Common myeloid progenitor, CD34-positive (primary cell): ENCODE data around the gene CCDC47.

Source experiments
- CTCF ChIA-PET: fragments of 350-600 bp; sonication (Branson Sonifier 250); formaldehyde crosslinking; loops from one replicate; lab custom pipeline; 2021; ENCODE audit warnings: antibody characterized with exemption; lab: Charles Lee
- POLR2A ChIA-PET: fragments of 350-600 bp; sonication (Branson Sonifier 250); formaldehyde crosslinking; loops from one replicate; lab custom pipeline; 2021; ENCODE audit warnings: antibody characterized with exemption; lab: Charles Lee
- DNase-seq, 3 donors: peaks; one replicate each; pipeline versions ENCODE4 v3.0.0 to v3.0.0-alpha.2; 2013
- H3K27ac ChIP-seq, 2 experiments: 1 replicate in 1 of 2; 2 replicates in 1 of 2; pipeline ENCODE4 v1.7.0; 2013; ENCODE audit warnings: inconsistent platforms in 2 of 2, low read length in 2 of 2, mild to moderate bottlenecking in 2 of 2, low read depth in 1 of 2, moderate library complexity in 1 of 2; ENCODE audit not compliant: severe bottlenecking in 2 of 2, insufficient read depth in 1 of 2, poor library complexity in 1 of 2
- H3K27me3 ChIP-seq, 5 experiments: replicated peaks in 2 of 5; 1 replicate in 3 of 5; 2 replicates in 2 of 5; pipeline versions ENCODE4 v1.6.1 to v1.7.0; 2013; ENCODE audit warnings: low read length in 4 of 5, mild to moderate bottlenecking in 2 of 5, moderate library complexity in 2 of 5, inconsistent platforms in 1 of 5; ENCODE audit not compliant: insufficient read depth in 5 of 5, control insufficient read depth in 4 of 5
- H3K36me3 ChIP-seq, 4 experiments: 1 replicate in 2 of 4; 2 replicates in 2 of 4; pipeline versions ENCODE4 v1.6.1 to v1.7.0; 2013; ENCODE audit warnings: low read length in 3 of 4, control low read depth in 1 of 4, mild to moderate bottlenecking in 1 of 4; ENCODE audit not compliant: control insufficient read depth in 4 of 4, insufficient read depth in 4 of 4
- H3K4me1 ChIP-seq, 4 experiments: 1 replicate in 3 of 4; 2 replicates in 1 of 4; pipeline versions ENCODE4 v1.6.1 to v1.7.1; 2013; ENCODE audit warnings: low read length in 3 of 4, mild to moderate bottlenecking in 3 of 4, control low read depth in 1 of 4, inconsistent platforms in 1 of 4, moderate library complexity in 1 of 4; ENCODE audit not compliant: control insufficient read depth in 4 of 4, insufficient read depth in 4 of 4; ENCODE audit errors: control extremely low read depth in 1 of 4
- H3K4me3 ChIP-seq, 7 experiments: 1 replicate in 4 of 7; 2 replicates in 3 of 7; pipeline versions ENCODE4 v1.5.1 to v1.7.0; 2013; ENCODE audit warnings: mild to moderate bottlenecking in 7 of 7, low read length in 6 of 7, moderate library complexity in 6 of 7, inconsistent platforms in 2 of 7, low read depth in 2 of 7, control low read depth in 1 of 7; ENCODE audit not compliant: insufficient read depth in 4 of 7, control insufficient read depth in 1 of 7; ENCODE audit errors: extremely low read depth in 1 of 7
- H3K9me3 ChIP-seq, 5 experiments: 1 replicate in 4 of 5; 2 replicates in 1 of 5; pipeline versions ENCODE4 v1.6.1 to v1.7.1; 2013; ENCODE audit warnings: low read length in 4 of 5, mild to moderate bottlenecking in 2 of 5, inconsistent platforms in 1 of 5, low read depth in 1 of 5, moderate library complexity in 1 of 5; ENCODE audit not compliant: control insufficient read depth in 4 of 5, insufficient read depth in 2 of 5; ENCODE audit errors: control extremely low read depth in 1 of 5
- WGBS: methylation state at CpG from one replicate; pipeline ENCODE4 v1.1.5; 2013; ENCODE audit not compliant: insufficient coverage; 5-methylcytosine and 5-hydroxymethylcytosine counted together

The CCDC47 gene

DNA sequence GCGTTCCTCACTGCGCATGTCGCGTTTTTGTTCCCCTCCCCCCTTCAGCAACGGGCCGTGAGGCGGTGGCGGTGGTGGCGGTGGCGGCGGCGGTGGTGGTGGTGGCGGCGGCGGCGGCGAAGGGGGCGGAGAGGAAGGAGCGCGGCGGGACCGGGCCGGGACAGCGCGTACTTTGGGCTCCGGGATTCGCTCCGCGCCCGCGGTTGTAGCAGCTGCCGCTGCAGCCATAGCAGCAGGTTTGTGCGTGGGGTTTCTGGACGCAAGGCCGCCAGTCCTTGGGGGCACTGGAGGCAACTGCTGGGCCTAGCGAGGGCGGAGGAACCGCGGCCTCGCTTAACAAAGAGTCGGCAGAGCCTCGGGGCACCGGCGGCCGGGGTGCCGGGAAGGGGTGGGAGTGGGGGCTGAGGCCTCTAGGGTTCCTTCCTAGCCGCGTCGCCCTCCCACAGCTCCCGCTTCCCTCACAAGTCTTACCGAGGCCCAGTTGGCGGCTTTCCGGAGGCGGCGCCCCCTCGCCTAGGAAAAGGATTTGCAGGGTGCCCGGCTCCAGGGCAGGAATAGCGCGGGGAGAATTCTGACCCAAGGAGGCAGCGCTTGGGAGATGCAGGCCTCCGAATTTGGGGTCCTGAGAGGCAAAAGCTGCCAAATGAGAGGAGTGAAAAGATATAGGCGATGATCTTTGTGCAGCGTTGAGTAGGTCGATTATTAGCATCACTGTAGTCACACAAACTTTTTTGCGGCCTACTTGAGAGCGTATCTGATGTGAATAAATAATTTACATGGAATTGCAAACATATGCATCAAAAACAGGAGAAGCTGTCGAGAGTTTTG, 958 bp upstream of the CCDC47 start, which contains the start of gene DDX42:
Gene DDX42, plus strand, starts transcription at position 30 of the 828 bp plus-strand sequence. CDS start 12,880 bp downstream, outside the sequence.
- no peak for DNase-seq
- ChIA-PET POLR2A (interaction anchor here (0.6 to 2.7 kb wide), 15 partner anchors 8 to 332 kb away, joined by 3 to 16 read pairs (median 5); partner anchors contain the start of gene LIMD2), CTCF (interaction anchor here (0.8 to 2.8 kb wide), 8 partner anchors 10 to 108 kb away, joined by 3 to 13 read pairs (median 4); no protein-coding TSS in a partner anchor)
- H3K4me3 ChIP-seq: peak within 1 kb of the TSS; percentile 84 to 99 (median 98)
- peaks cover 21 to 36% (median 25%) of the 10 kb centered on the region in 4 experiments for H3K4me1 ChIP-seq
- H3K27me3 ChIP-seq: no peaks in the 10 kb centered on the region
- peaks cover 9 to 21% (median 11%) of the 10 kb centered on the region in 4 experiments for H3K36me3 ChIP-seq
- under 1% methylated on average over 31 of the region's 67 CpGs for WGBS
- H3K27ac ChIP-seq: peak within 1 kb of the TSS; percentile 96 to 98
- no peaks in the 10 kb centered on the region for H3K9me3 ChIP-seq

DNA sequence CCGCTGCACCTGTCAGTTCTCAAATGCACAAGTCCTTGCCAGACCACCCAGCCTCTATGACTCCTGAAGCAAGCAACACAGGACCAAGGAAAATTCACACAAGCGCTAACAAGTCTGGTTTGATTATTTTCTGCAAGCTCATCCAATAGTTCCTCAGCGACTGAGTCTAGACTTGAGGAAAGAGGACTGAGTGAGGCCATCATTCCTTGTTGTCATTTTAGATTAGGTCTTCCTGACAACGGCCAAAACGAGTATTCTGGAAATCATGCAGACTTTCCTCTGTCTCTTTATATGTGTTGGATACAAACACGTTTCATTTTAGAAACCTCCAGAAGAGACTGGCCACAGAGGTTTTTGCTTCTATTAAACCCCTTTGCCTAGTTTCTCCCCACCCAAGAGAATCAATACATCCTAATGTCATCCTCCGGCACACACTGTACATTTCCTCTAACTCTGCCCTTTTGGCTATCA, 561 bp downstream of the CCDC47 start:
- H3K36me3 ChIP-seq: peaks cover 0 to 12% (median 6%) of the 10 kb centered on the region in 4 experiments

DNA sequence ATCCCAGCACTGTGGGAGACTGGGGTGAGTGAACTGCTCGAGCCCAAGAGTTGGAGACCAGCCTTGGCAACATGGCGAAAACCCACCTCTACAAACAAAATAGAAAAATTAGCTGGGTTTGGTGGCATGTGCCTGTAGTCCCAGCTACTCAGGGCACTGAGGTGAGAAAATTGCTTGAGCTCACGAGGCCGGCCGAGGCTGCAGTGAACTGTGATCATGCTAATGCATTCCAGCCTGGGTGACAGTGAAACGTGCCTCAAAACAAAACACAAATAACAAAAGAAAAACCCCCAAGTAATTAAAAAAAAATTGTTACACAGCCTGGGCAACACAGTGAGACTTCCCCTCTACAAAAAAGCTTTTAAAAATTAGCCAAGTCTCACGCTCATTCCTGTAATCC, 5.0 kb downstream of the CCDC47 start:
- POLR2A ChIA-PET: interaction anchor here (0.6 to 0.7 kb wide), 2 partner anchors 282 to 778 kb away, joined by 3 read pairs; no protein-coding TSS in a partner anchor
- no peak for DNase-seq
- Histone ChIP-seq H3K9me3 (no peaks in the 10 kb centered on the region), H3K36me3 (peaks cover 2 to 33% (median 14%) of the 10 kb centered on the region in 4 experiments), H3K4me1 (peaks cover 7 to 16% (median 12%) of the 10 kb centered on the region in 4 experiments), H3K27ac (no peak overlapping the region), H3K27me3 (no peaks in the 10 kb centered on the region), H3K4me3 (no peak overlapping the region)
- WGBS: 100% methylated on average over 6 of the region's 7 CpGs
- CTCF ChIA-PET: interaction anchor here (1.1 to 2.6 kb wide), 3 partner anchors 16 to 22 kb away, joined by 3 to 7 read pairs (median 4); no protein-coding TSS in a partner anchor

More for the DNA sequence above, 561 bp downstream of the CCDC47 start:
- no peaks in the 10 kb centered on the region for H3K27me3 ChIP-seq
- 8% methylated on average over 4 of the region's 7 CpGs for WGBS
- H3K9me3 ChIP-seq: no peaks in the 10 kb centered on the region
- peak overlapping the region; percentile 96 to 98 for H3K27ac ChIP-seq
- POLR2A ChIA-PET: interaction anchor here (1.3 to 2.7 kb wide), 6 partner anchors 9 to 75 kb away, joined by 5 to 16 read pairs (median 8); partner anchors contain the start of gene LIMD2
- H3K4me3 ChIP-seq: peak overlapping the region; percentile 84 to 99 (median 97)
- peaks cover 21 to 36% (median 25%) of the 10 kb centered on the region in 4 experiments for H3K4me1 ChIP-seq
- CTCF ChIA-PET: interaction anchor here (0.7 to 2.8 kb wide), 4 partner anchors 9 to 18 kb away, joined by 3 to 13 read pairs (median 4); no protein-coding TSS in a partner anchor
- peak; percentile 25 to 47 (median 35) for DNase-seq

DNA sequence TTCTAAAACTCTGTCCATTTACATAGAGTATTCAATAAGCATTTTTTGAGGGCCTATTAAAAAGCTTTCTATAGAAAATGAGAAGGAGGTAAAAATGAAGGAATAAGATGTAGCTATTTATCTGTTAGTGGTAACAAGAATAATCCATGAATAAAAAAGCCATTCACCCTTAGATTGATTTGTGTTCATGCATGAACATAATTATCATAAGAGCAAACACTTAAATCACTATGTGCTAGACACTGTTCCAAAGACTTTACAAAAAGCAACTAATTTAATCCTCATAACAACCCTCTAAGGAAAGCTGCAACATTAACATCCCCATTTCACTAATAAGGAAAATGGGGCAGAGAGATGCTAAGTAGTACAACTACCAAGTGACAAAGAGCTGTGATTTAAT, 6.6 kb downstream of the CCDC47 start:
- CTCF ChIA-PET: interaction anchor here (0.6 to 2.6 kb wide), 3 partner anchors 14 to 1016 kb away, joined by 3 to 7 read pairs (median 3); no protein-coding TSS in a partner anchor
- POLR2A ChIA-PET: interaction anchor here (0.5 to 0.7 kb wide), 2 partner anchors 9 to 73 kb away, joined by 3 read pairs; no protein-coding TSS in a partner anchor
- Histone ChIP-seq H3K27me3 (no peaks in the 10 kb centered on the region), H3K36me3 (peaks cover 2 to 46% (median 22%) of the 10 kb centered on the region in 4 experiments), H3K4me1 (peaks cover 5 to 19% (median 10%) of the 10 kb centered on the region in 4 experiments), H3K4me3 (no peak overlapping the region), H3K27ac (no peak overlapping the region), H3K9me3 (no peaks in the 10 kb centered on the region)
- no peak for DNase-seq

DNA sequence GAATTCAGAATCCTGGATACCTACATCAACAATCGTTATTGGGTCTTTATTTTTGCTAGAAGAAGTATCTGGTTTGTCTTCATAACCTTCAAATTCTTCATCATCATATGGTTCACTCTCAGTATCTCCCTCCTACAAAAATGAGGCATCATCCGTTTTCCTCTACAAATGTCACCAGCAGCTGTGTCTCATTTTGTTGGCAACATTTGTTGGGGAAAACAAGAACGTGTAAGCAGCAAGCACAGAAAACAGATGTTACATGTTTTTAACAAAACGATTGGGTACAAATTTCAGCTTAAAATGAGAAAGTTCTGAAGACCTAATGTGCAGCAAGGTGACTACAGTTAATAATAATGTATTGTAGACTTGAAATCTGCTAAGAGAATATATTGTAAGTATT, 8.7 kb downstream of the CCDC47 start:
- H3K4me3 ChIP-seq: no peak overlapping the region
- H3K36me3 ChIP-seq: peaks cover 3 to 52% (median 33%) of the 10 kb centered on the region in 4 experiments
- ChIA-PET CTCF (interaction anchor here (1.2 to 1.8 kb wide), 3 partner anchors 17 to 70 kb away, joined by 3 to 7 read pairs (median 6); no protein-coding TSS in a partner anchor), POLR2A (interaction anchor here (1.0 to 1.6 kb wide), 2 partner anchors 9 to 23 kb away, joined by 3 to 5 read pairs; partner anchors contain the start of genes CCDC47, DDX42 and STRADA)
- DNase-seq: no peak
- 100% methylated on average over 2 of the region's 4 CpGs for WGBS
- H3K27ac ChIP-seq: no peak overlapping the region
- H3K9me3 ChIP-seq: no peaks in the 10 kb centered on the region
- no peaks in the 10 kb centered on the region for H3K27me3 ChIP-seq
- H3K4me1 ChIP-seq: peaks cover 9 to 20% (median 13%) of the 10 kb centered on the region in 4 experiments

DNA sequence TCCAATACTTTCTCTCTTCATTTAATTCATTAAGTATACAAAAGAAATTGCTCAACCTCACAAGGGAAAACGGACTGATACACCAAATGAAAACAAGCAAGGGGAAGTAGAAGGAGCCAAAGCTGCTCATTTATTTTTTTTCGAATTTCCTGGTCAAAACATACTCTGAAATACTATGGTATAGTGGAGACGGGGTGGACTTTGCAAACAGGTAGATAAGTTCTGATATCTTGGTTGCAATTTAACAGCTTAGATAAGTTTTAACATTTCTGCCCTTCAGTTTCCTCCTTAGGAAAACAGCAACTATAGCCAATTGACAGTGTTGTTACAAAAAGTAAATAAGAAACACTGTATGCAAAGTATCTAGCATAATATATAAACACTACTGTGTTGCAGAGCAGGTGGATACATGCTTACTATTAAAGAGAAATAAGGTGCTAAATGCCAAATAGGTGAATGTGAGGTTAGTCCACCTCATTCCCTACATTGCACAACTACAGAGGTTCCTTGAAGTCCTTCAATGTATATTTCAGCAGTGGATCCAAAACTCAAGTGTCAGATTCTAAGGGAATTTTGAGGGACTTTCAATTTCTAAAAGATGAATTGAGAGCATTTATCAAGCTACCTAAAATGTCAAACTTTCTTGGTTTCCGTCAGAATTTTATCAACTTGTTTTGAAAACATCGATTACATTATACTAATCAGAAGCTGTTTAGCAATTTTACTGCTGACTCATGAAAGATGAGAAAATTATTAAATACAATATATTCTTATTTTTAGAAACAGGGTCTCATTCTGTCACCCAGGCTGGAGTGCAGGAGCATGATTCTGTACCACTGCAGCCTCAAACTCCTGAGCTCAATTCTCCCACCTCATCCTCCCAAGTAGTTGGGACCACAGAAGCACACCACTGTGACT, 11.0 kb downstream of the CCDC47 start:
- H3K27ac ChIP-seq: no peak overlapping the region
- H3K4me1 ChIP-seq: peaks cover 11 to 25% (median 16%) of the 10 kb centered on the region in 4 experiments
- no peaks in the 10 kb centered on the region for H3K9me3 ChIP-seq
- peak overlapping the region in 2 of 7 experiments; percentile 20 to 28 for H3K4me3 ChIP-seq
- H3K36me3 ChIP-seq: peaks cover 14 to 62% (median 34%) of the 10 kb centered on the region in 4 experiments
- no CpG with 5 or more reads among the region's 5 CpGs for WGBS
- no peaks in the 10 kb centered on the region for H3K27me3 ChIP-seq
- ChIA-PET CTCF (interaction anchor here (1.0 to 4.9 kb wide), 4 partner anchors 12 to 18 kb away, joined by 4 to 17 read pairs (median 4); no protein-coding TSS in a partner anchor), POLR2A (interaction anchor here (1.1 to 2.2 kb wide), 3 partner anchors 10 to 20 kb away, joined by 3 to 11 read pairs (median 3); partner anchors contain the start of genes CCDC47 and DDX42)
- no peak for DNase-seq
